ENCODE measurements around the gene SIRPB1.
"Not testable (repeated sequence)": the region's sequence is repeated elsewhere in the genome, so short reads cannot be mapped to it uniquely, and the experiment has no call there.

Gene SIRPB1

GRCh38 chr20:1636621-1637020, 16.8 kb upstream of the SIRPB1 start:
- no peak for DNase-seq (ENCODE audit: low spot score)

- DNase-seq (ENCODE audit: low spot score) = no peak
Measured at GRCh38 chr20:1635291-1635979, 15.6 kb upstream of the SIRPB1 start.

GRCh38 chr20:1633535-1633934, 13.7 kb upstream of the SIRPB1 start:
- no peak for DNase-seq (ENCODE audit: low spot score)

GRCh38 chr20:1632178-1632577, 12.4 kb upstream of the SIRPB1 start:
- no peak for DNase-seq (ENCODE audit: low spot score)

- no peak for DNase-seq (ENCODE audit: low spot score)
Measured at GRCh38 chr20:1631309-1632151, 11.7 kb upstream of the SIRPB1 start.

- no peak for DNase-seq (ENCODE audit: low spot score)
Measured at GRCh38 chr20:1630186-1630585, 10.4 kb upstream of the SIRPB1 start.

- no peak for DNase-seq (ENCODE audit: low spot score)
Measured at GRCh38 chr20:1629321-1629720, 9.5 kb upstream of the SIRPB1 start.

DNA sequence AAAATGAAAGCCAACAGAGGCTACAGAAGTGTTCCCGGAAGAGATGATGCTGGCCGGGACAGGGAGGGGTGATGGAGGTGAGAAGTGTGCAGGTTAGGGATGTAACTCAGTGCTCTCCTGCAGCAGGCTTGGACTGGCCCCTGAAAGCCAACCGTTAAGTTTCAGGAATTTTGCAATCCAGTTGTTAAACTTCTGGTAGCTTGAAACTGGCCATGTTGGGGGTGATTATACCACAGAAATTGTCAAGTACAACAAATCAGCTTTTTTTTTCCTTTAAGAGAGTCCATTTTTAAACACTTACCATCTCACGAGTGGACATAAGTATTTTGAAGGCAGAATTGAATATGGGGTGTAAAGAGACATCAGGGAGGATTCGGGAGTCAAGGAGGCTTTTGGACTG, 8.8 kb upstream of the SIRPB1 start:
- DNase-seq (ENCODE audit: low spot score) = no peak

DNA sequence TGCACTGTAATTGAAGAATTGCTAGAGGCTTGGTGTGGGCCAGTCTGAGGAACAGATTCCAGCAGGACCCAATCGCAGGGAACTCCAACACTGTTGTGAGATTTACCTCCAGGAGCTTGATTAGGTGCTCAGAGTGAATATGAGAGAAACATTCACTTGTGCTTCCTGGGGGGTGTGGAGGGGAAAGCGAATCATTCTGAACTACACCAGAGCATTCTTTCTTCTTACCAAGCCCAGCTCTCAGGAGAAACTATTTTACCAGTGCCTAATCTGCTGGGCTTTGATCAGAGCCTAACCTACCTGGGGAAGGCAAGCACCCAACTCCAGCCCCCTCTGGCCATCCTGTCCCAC, 7.4 kb upstream of the SIRPB1 start:
- no peak for DNase-seq (ENCODE audit: low spot score)

DNA sequence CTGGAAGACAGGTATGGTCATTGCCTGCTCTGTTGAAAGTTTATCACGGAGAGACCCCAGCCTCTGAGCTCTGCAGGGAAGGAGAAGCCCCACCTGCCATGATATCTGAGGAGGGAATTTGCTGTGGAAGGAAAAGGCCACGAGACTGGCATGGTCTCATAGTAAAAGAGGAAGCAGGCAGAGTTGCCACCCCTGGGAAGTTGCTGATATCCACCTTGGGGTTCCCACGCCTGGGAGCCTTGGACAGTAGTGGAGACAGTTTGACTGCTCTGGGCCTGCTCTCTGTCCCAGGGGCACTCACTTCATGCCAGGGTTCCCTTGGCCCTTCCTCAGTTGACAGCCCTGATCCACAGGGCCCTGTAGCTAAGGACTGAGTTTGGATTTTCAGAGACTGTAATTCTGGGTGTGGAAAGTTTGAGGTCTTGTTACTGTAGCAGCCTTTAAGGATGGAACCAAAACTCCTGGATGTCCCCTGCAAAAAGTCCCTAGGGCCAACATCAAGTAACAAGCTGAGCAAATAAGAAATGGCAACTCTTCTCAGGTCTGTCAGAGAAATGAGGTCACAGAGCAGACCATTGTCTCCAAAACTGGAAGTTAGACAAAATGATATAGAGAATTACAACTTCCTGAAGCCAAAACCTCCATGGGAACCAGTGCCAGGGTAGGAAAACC, 6.9 kb upstream of the SIRPB1 start:
- peak; percentile 1 for DNase-seq (ENCODE audit: low spot score)

- DNase-seq (ENCODE audit: low spot score) = peak; percentile 0
Measured at GRCh38 chr20:1625083-1625690, 5.4 kb upstream of the SIRPB1 start.

DNA sequence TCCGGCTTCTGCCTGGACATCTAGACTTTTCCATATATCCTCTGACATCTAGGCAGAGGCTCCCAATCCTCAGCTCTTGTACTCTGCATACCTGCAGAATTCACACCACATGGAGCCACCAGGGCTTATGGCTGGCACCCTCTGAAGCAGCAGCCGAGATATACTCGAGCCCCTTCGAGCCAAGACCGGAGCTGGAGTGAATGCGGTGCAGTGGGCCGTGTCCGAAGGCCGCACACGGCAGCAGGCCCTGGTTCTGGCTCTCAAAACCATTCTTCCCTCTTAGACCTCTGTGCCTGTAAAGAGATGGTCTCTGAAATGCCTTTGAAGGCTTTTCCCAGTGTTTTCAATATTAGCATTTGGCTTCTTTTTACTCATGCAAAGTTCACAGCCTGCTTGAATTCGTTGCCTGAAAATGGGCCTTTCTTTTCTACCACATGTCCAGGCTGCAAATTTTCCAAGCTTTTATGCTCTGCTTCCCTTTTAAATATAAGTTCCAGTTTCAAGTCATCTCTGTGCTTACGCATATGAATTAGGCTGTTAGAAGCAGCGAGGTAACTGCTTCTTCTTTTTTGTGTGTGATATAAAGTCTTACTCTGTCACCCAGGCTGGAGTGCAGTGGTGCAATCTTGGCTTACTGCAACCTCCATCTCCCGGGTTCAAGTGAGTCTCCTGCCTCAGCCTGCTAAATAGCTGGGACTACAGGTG, 3.8 kb upstream of the SIRPB1 start:
- peak; percentile 0 for DNase-seq (ENCODE audit: low spot score)

DNA sequence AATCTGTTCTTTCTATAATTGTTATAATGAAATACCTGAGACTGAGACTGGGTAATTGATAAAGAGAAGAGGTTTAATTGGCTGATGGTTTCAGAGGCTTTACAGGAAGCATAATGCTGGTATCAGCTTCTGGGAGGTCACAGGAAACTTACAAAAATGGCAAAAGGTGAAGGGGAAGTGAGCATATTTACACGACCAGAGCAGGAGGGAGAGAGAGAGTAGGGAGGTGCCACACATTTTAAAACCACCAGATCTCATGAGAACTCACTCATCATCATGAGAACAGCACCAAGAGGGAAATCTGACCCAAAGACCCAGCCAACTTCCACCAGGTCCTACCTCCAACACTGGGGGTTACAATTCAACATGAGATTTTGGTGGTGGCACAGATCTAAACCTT, 2.6 kb upstream of the SIRPB1 start:
- no peak for DNase-seq (ENCODE audit: low spot score)

- no peak for DNase-seq (ENCODE audit: low spot score)
Measured at GRCh38 chr20:1621316-1621715, 1.5 kb upstream of the SIRPB1 start.

DNA sequence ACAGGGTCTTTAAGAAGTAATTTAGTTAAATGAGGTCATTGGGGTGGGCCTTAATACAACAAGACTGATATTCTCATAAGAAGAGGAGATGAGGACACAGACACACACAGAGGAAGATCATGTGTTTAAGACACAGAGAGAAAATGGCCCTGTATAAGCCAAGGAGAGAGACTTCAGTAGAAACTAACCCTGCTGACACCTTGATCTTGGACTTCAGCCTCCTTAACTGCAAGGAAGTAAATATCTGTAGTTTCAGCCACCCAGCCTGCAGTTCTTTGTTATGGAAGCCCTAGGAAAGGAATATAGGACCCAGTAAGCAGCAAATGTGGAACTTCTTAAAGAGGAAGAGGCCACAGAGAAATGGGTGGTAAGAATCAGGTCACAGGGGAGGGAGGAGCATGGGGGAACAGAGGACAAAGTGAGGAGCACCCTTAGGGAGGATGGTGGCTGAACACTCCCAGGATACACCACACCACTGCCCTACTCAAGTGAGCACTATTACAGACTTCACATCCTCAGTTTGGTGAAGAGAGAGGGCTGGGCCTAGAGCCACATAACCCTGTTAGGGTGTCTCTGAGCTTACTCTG, 762 bp downstream of the SIRPB1 start:
- DNase-seq (ENCODE audit: low spot score) = no peak

DNA sequence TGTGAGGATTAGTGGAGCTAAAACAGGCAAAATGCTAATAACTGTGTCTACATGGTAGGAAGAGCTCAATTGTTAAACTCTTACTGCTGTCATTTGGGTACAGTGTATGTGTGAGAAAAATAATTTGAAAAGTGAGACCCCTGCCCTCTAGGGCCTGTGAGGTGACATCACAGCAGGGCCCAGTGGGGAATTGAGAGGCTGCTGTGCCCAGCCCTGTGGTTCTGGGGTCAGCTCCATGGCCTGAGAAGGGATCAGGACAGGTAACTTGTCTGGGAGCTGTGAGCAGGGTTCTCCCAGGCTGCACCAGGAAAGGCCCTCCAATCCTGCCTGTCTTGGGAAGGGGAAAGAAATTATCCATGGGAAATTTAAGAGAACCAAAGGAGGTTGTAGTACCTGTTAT, 1.3 kb downstream of the SIRPB1 start:
- DNase-seq (ENCODE audit: low spot score) = no peak

DNA sequence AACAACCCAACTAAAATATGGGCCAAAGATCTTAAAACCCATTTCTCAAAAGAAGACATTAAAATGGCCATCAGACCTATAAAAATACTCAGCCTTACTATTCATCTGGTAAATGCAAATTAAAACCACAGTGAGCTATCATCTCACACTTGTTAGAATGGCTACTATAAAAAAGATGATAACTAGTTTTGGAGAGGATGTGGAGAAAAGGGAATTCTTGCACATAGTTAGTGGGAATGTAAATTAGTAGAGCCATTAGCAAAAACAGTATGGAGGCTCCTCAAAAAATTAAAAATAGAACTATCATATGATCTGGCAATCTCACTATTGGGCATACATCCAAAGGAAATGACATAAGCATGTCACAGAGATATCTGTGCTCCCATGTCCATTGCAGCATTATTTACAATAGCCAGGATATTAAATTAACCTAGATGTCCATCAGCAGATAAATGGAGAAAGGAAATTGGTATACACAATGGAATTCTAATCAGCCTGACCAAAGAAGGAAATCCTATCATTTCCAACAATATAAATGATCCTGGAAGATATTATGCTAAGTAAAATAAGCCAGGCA, 2.9 kb downstream of the SIRPB1 start:
- DNase-seq (ENCODE audit: low spot score) = no peak

DNA sequence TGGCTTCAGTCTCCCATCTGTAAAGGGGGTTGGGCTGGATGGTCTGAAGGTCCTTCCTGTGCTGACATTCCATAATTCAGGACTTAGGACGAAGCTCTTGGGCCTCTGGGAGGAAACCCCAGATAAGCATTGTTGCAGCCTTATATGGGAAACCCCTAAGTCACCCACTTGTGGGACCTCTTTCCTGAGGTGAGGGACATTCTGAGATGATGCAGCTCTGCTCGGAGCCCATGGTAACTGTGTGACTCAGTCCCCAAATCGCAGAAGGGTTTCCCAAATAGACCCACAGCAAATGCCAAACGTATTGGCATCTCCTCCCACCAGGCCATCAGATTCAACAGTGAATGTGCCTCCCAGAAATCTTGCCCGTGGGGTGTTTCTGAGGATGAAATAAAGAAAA, 9.4 kb downstream of the SIRPB1 start:
- not testable (repeated sequence) for DNase-seq (ENCODE audit: low spot score)

- not testable (repeated sequence) for DNase-seq (ENCODE audit: low spot score)
Measured at GRCh38 chr20:1608678-1609347, 11.0 kb downstream of the SIRPB1 start.

GRCh38 chr20:1600736-1601135, 19.1 kb downstream of the SIRPB1 start:
- DNase-seq (ENCODE audit: low spot score) = no peak

DNA sequence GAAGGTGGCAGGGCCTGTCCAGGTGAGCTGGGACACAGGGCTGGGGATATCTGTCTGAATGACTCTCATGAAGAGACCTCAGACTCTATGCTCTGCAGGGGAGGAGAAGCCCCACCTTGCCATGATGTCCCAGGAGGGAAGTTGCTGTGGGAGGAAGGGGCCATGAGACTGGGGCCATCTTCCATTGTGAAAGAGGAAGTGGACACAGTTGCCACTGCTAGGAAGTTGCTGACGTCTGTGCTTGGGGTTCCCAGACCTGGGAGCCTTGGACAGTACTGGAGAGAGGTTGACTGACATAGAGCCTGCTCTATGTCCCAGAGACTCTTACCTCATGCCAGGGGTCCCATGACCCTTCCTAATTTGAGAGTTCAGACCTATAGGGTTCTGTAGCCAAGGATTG, 24.5 kb downstream of the SIRPB1 start:
- no peak for DNase-seq (ENCODE audit: low spot score)

Data from AG08396 (cell line).